K562 (cell line): ENCODE measurements around the gene ZNF358. TPM values are rescaled to one million over a fixed set of nuclear protein-coding genes. Genes with fewer than 3 reads are reported as not detected.
A peak's percentile ranks its signal among the peaks of the same experiment; 100 is the strongest.

ENCODE experiments used
- ATF1 ChIP-seq, 2 experiments: fragments of 450-650 bp in 1 of 2; IDR thresholded peaks; 2 replicates each; pipeline ENCODE4 v1.6.1; 2016; ENCODE audit warnings: missing compliant biosample characterization in 1 of 2, missing genetic modification characterization in 1 of 2
- CEBPB ChIP-seq: fragments of 450-650 bp; IDR thresholded peaks from 2 replicates; pipeline ENCODE4 v1.6.1; 2016; ENCODE audit warnings: missing genetic modification characterization, missing compliant biosample characterization
- CEBPG ChIP-seq, 3 experiments: fragments of 200-800 bp in 1 of 3; sonication (Bioruptor generic) in 1 of 3; sonication (generic) in 1 of 3; formaldehyde crosslinking in 1 of 3; IDR thresholded peaks in 2 of 3; conservative IDR thresholded peaks in 1 of 3; 2 replicates each; pipeline versions ENCODE4 v1.6.1 to v1.8.0; 2016 to 2022; ENCODE audit warnings: missing compliant biosample characterization in 2 of 3, missing genetic modification characterization in 2 of 3, mild to moderate bottlenecking in 1 of 3, missing genetic modification reagents in 1 of 3
- CREB1 ChIP-seq, 2 experiments: sonication (generic) in 1 of 2; formaldehyde crosslinking in 1 of 2; IDR thresholded peaks; 2 replicates each; pipeline versions ENCODE4 v1.6.1 to v1.8.0; 2012 to 2022; ENCODE audit warnings: inconsistent platforms in 1 of 2, mild to moderate bottlenecking in 1 of 2, missing genetic modification reagents in 1 of 2, moderate library complexity in 1 of 2
- GABPA ChIP-seq: fragments of 200-800 bp; sonication (Bioruptor generic); conservative IDR thresholded peaks from 2 replicates; pipeline ENCODE4 v1.6.1; 2016; ENCODE audit warnings: low read depth, missing genetic modification characterization, missing compliant biosample characterization
- MYC ChIP-seq, 2 experiments: fragments of 250-450 bp in 1 of 2; sonication (Bioruptor Pico) in 1 of 2; IDR thresholded peaks; 2 replicates each; pipeline versions ENCODE4 v1.5.1 to v1.6.1; 2012 to 2021; ENCODE audit warnings: low read depth in 2 of 2, borderline replicate concordance in 1 of 2, improper control_type of control experiment in 1 of 2, low read length in 1 of 2, mild to moderate bottlenecking in 1 of 2, moderate library complexity in 1 of 2
- NR2C2 ChIP-seq, 2 experiments: fragments of 200-800 bp in 1 of 2; sonication (Bioruptor generic) in 1 of 2; sonication (generic) in 1 of 2; formaldehyde crosslinking in 1 of 2; IDR thresholded peaks; 2 replicates each; pipeline versions ENCODE4 v1.6.1 to v1.8.0; 2016 to 2022; ENCODE audit warnings: mild to moderate bottlenecking in 1 of 2, missing compliant biosample characterization in 1 of 2, missing genetic modification characterization in 1 of 2, missing genetic modification reagents in 1 of 2
- PHF20 ChIP-seq: fragments of 450-650 bp; IDR thresholded peaks from 2 replicates; pipeline ENCODE4 v1.6.1; 2018; ENCODE audit not compliant: partially characterized antibody
- POLR3A ChIP-seq: IDR thresholded peaks from 2 replicates; pipeline ENCODE4 v1.6.1; 2011; ENCODE audit warnings: borderline replicate concordance, mild to moderate bottlenecking, moderate library complexity; ENCODE audit not compliant: insufficient read length, insufficient read depth; ENCODE audit errors: extremely low read depth
- RBM34 ChIP-seq: fragments of 200-400 bp; formaldehyde crosslinking; IDR thresholded peaks from 2 replicates; pipeline ENCODE4 v1.6.1; 2018; ENCODE audit warnings: low read length, borderline replicate concordance; ENCODE audit not compliant: insufficient read depth
- ZKSCAN8 ChIP-seq: fragments of 200-800 bp; sonication (Bioruptor generic); IDR thresholded peaks from 2 replicates; pipeline ENCODE4 v1.6.1; 2016; ENCODE audit warnings: missing genetic modification characterization, missing compliant biosample characterization
- ZNF24 ChIP-seq: fragments of 450-650 bp; IDR thresholded peaks from 2 replicates; pipeline ENCODE4 v1.6.1; 2016
- ZNF263 ChIP-seq: sonication (generic); formaldehyde crosslinking; IDR thresholded peaks from 2 replicates; pipeline ENCODE4 v1.8.0; 2022; ENCODE audit warnings: mild to moderate bottlenecking, missing genetic modification reagents, borderline replicate concordance
- ZNF551 ChIP-seq: fragments of 250-450 bp; sonication (Bioruptor Pico); IDR thresholded peaks from 2 replicates; pipeline ENCODE4 v1.5.0; 2021; ENCODE audit warnings: mild to moderate bottlenecking, moderate library complexity
- ZNF699 ChIP-seq: fragments of 250-450 bp; sonication (Bioruptor Pico); IDR thresholded peaks from 2 replicates; pipeline ENCODE4 v1.8.0; 2021; ENCODE audit warnings: mild to moderate bottlenecking, moderate library complexity; ENCODE audit not compliant: insufficient replicate concordance
- polyA plus RNA-seq, 8 experiments: library from polyadenylated mRNA; depleted of rRNA in 4 of 8; stranded (reverse) in 5 of 8; unstranded in 3 of 8; fragments of >200 nt; fragmentation: Nextera tagmentation in 2 of 8; fragmentation: Illumina TruSeq in 1 of 8; extraction: Ambion mirVana in 2 of 8; extraction: Trizol in 1 of 8; gene quantifications; 2 replicates each; pipeline versions ENCODE4 v1.2.1 to v1.2.3, GENCODE V29; 2011 to 2014; ENCODE audit warnings: inconsistent platforms in 1 of 8, missing spikeins in 1 of 8
- total RNA-seq, 7 experiments: library from RNA; depleted of rRNA in 6 of 7; stranded (reverse); fragments of >200 nt in 6 of 7; fragmentation: Illumina TruSeq in 2 of 7; extraction: Trizol in 2 of 7; gene quantifications; 2 replicates each; pipeline versions ENCODE4 v1.2.1 to v1.2.3, GENCODE V29; 2011 to 2021; ENCODE audit warnings: low replicate concordance in 1 of 7
- TF ChIP-seq, protein P1 (sequence below): fragments of 450-650 bp; IDR thresholded peaks from 2 replicates; pipeline ENCODE4 v1.6.1; 2016
- TF ChIP-seq, protein P2 (sequence below): fragments of 250-450 bp; sonication (Bioruptor Pico); IDR thresholded peaks from 2 replicates; pipeline ENCODE4 v1.4.0; 2020
- TF ChIP-seq, protein P3 (sequence below): fragments of 250-450 bp; sonication (Bioruptor Pico); IDR thresholded peaks from 2 replicates; pipeline ENCODE4 v1.5.0; 2020; ENCODE audit warnings: mild to moderate bottlenecking
- TF ChIP-seq, protein P4 (sequence below): conservative IDR thresholded peaks from 2 replicates; pipeline ENCODE4 v1.6.1; 2011; ENCODE audit warnings: low read depth, mild to moderate bottlenecking, low read length; ENCODE audit not compliant: control insufficient read depth

The ZNF358 gene
- total and polyA plus RNA-seq, 9 of the 15 experiments (the other 6 are each of a cell fraction or from before 2014, with no cell fraction given): 0.04 to 17.2 (median 4.9) TPM

DNA sequence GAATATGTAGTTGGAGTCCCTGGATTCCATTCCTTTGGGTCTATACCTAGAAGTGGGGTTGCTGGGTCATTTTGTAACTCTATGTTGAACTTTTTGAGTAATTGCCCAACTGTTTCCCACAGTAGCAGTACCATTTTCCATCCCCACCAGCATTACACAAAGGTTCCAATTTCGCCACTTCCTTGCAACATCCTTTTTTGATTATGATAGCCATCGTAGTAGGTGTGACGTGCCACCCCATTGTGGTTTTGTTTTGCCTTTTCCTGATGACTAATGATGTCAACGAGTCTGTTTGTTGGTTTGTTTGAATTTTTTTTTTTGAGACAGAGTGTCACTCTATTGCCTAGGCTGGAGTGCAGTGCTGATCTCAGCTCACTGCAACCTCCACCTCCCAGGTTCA is 23.8 kb upstream of the ZNF358 start (continued):
- TF ChIP-seq NR2C2 (CRISPR knock-in tag; IDR thresholded peaks at IDR 0.05) (no peak), NR2C2 (tag; IDR thresholded peaks at IDR 0.05) (no peak), CEBPB (tag) (peak; percentile 84), CEBPG (CRISPR knock-in tag; IDR thresholded peaks at IDR 0.05) (peak; percentile 55), CEBPG (tag; conservative IDR thresholded peaks at IDR 0.05 in 1 of 2, IDR thresholded peaks at IDR 0.05 in 1 of 2) (peak; percentile 76 to 91), ZKSCAN8 (CRISPR knock-in tag) (no peak), ZNF263 (no peak), CREB1 (IDR thresholded peaks at IDR 0.05) (no peak), CREB1 (CRISPR knock-in tag; IDR thresholded peaks at IDR 0.05) (peak; percentile 32; the same call in 1 of the 2 replicates), RBM34 (no peak), MYC (IDR thresholded peaks at IDR 0.05; ENCODE audit: low read depth, low read length) (no peak), MYC (CRISPR knock-in tag; IDR thresholded peaks at IDR 0.05; ENCODE audit: borderline replicate concordance, low read depth) (no peak), ATF1 (CRISPR knock-in tag; IDR thresholded peaks at IDR 0.05) (no peak), ATF1 (tag; IDR thresholded peaks at IDR 0.05) (0 out of 2 replicates have a peak, but pooled peaks have one; percentile 7), ZNF24 (no peak), GABPA (tag) (peak; percentile 71), POLR3A (no peak), PHF20 (no peak), ZNF699 (CRISPR knock-in tag) (no peak), ZNF551 (no peak)
- TF ChIP-seq, protein P1, sequence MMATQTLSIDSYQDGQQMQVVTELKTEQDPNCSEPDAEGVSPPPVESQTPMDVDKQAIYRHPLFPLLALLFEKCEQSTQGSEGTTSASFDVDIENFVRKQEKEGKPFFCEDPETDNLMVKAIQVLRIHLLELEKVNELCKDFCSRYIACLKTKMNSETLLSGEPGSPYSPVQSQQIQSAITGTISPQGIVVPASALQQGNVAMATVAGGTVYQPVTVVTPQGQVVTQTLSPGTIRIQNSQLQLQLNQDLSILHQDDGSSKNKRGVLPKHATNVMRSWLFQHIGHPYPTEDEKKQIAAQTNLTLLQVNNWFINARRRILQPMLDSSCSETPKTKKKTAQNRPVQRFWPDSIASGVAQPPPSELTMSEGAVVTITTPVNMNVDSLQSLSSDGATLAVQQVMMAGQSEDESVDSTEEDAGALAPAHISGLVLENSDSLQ: peak; percentile 26; the same call in 1 of the 2 replicates
- TF ChIP-seq, protein P2, sequence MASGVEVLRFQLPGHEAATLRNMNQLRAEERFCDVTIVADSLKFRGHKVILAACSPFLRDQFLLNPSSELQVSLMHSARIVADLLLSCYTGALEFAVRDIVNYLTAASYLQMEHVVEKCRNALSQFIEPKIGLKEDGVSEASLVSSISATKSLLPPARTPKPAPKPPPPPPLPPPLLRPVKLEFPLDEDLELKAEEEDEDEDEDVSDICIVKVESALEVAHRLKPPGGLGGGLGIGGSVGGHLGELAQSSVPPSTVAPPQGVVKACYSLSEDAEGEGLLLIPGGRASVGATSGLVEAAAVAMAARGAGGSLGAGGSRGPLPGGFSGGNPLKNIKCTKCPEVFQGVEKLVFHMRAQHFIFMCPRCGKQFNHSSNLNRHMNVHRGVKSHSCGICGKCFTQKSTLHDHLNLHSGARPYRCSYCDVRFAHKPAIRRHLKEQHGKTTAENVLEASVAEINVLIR (CRISPR knock-in tag): no peak
- TF ChIP-seq, protein P3, sequence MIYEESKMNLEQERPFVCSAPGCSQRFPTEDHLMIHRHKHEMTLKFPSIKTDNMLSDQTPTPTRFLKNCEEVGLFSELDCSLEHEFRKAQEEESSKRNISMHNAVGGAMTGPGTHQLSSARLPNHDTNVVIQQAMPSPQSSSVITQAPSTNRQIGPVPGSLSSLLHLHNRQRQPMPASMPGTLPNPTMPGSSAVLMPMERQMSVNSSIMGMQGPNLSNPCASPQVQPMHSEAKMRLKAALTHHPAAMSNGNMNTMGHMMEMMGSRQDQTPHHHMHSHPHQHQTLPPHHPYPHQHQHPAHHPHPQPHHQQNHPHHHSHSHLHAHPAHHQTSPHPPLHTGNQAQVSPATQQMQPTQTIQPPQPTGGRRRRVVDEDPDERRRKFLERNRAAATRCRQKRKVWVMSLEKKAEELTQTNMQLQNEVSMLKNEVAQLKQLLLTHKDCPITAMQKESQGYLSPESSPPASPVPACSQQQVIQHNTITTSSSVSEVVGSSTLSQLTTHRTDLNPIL (CRISPR knock-in tag): no peak
- TF ChIP-seq, protein P4, sequence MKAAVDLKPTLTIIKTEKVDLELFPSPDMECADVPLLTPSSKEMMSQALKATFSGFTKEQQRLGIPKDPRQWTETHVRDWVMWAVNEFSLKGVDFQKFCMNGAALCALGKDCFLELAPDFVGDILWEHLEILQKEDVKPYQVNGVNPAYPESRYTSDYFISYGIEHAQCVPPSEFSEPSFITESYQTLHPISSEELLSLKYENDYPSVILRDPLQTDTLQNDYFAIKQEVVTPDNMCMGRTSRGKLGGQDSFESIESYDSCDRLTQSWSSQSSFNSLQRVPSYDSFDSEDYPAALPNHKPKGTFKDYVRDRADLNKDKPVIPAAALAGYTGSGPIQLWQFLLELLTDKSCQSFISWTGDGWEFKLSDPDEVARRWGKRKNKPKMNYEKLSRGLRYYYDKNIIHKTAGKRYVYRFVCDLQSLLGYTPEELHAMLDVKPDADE: no peak
